Right ventricle myocardium superior (tissue), 1 donor: ENCODE results near the gene TBC1D3D. TPM values are rescaled to one million over a fixed set of nuclear protein-coding genes. Genes with fewer than 3 reads are reported as not detected.
"Not testable (repeated sequence)": the region's sequence is repeated elsewhere in the genome, so short reads cannot be mapped to it uniquely, and the experiment has no call there.

Experiments used
- ATAC-seq: fragments of 200-7000 bp; cut with Tn5 transposase; one replicate; pipeline ENCODE4 v1.9.1; 2020; ENCODE audit warnings: mild to moderate bottlenecking; ENCODE audit not compliant: poor library complexity
- DNase-seq: peaks from one replicate; pipeline ENCODE4 v3.0.0-alpha.2; 2020
- intact Hi-C: fragments of 100-400 bp; cut with DNase I; formaldehyde crosslinking; loops from one replicate; pipeline ENCODE4 v1.11.2; 2022
- long read RNA-seq: library from polyadenylated mRNA; unstranded; transcript quantifications from one replicate; pipeline ENCODE4 v2.0.0, GENCODE V29; 2021
- total RNA-seq: library from RNA; stranded (reverse); fragmentation: NEBNext Ultra II Directional; extraction: Animal tissue kit (Norgen Biotek cat#: 25700); gene quantifications from one replicate; pipeline ENCODE4 v1.2.1, GENCODE V29; 2021
- donor health status: DM: no; HTN: yes; CAD: no; lungs with severe emphysema.

TBC1D3D gene
- total RNA-seq = not detected
- long read RNA-seq = 0 reads

DNA sequence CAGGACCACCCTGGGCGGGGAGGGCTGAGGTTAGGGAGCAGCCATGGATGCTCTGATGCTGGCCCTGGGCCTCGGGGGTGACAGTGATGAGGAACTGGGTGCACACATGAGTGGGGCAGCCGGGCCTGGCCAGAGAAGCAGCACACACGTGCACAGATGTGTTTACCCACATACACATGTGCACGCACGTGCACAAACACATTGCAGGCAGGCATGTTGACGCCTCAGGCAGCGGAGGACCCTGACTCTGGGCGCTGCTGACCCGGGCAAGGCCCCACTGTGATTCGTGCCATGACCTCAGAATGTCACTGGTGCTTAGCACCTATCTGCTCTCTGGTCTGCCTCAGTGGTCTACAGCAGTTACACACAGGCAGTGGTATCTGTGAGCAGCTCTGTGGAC lies at the start of gene TBC1D3D:
Gene TBC1D3D, plus strand, starts transcription at position 301 of the 400 bp plus-strand sequence. CDS start 1,585 bp downstream, outside the sequence.
- ATAC-seq, DNase-seq, intact Hi-C loops: not testable (repeated sequence)

DNA sequence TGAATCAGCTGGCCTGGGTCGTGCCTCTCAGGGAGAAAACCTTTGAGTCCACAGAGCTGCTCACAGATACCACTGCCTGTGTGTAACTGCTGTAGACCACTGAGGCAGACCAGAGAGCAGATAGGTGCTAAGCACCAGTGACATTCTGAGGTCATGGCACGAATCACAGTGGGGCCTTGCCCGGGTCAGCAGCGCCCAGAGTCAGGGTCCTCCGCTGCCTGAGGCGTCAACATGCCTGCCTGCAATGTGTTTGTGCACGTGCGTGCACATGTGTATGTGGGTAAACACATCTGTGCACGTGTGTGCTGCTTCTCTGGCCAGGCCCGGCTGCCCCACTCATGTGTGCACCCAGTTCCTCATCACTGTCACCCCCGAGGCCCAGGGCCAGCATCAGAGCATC lies 14.8 kb upstream of the TBC1D3D start, which contains the start of gene TBC1D3L:
Gene TBC1D3L, minus strand, starts transcription at position 101 of the 400 bp plus-strand sequence. CDS start 1,540 bp downstream, outside the sequence.
- ATAC-seq, DNase-seq, intact Hi-C loops: not testable (repeated sequence)

Other genes with a start within 250 kb of the TBC1D3D start
- gene TBC1D3K, start 79.6 kb upstream of the TBC1D3D start, total RNA-seq = not detected
- gene TBC1D3L, start 14.9 kb upstream of the TBC1D3D start, total RNA-seq = 7.4 TPM
- gene TBC1D3C, start 64.7 kb downstream of the TBC1D3D start, total RNA-seq = not detected
- not detected for gene TBC1D3E, start 124.0 kb downstream of the TBC1D3D start, total RNA-seq
- not detected for gene TBC1D3, start 188.6 kb downstream of the TBC1D3D start, total RNA-seq